ENCODE results near the gene MRPL55.

The MRPL55 gene

GRCh38 chr1:228082918-228083870 lies 25.9 kb downstream of the MRPL55 start:
- no peak for DNase-seq

- DNase-seq = peak; percentile 38 to 75
Measured at GRCh38 chr1:228082214-228082917, 26.7 kb downstream of the MRPL55 start, which contains the start of gene ARF1. ARF1 (plus strand) TSS chr1:228082708; CDS start chr1:228097115, 14,407 bp downstream.

DNA sequence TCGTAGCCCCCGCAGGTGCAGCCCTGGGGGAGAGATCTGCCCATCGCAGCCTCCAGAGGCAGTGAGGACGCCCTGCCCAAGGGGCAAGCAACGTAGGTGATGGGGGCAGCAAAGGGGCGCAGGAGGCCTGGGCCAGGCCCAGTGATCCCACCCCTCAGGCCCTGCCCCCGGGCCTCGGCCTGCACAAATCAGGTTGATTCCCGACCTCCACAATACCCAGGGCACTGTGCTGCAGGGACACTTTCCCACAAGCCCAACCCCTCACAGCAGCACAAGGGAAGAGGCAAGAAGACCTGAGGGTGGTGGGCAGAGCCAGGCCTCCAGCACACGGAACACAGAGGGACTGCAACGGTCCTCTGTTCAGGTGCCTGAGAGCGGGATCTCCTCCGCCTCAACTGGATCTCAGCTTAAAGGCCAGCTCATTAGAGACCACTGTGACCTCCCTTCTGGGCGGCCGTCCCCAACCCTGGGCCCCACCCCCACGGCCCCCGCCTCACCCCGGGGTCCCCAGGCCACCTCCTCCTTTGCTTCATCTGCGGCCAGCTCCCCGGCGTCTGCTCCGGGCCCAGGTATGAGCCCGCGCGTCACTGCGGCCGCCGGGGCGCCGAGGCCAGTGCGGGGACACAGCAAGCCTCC lies 27.4 kb downstream of the MRPL55 start:
- DNase-seq = no peak

- DNase-seq = no peak
Measured at GRCh38 chr1:228081144-228081543, 28.0 kb downstream of the MRPL55 start.

GRCh38 chr1:228079601-228080263 lies 29.4 kb downstream of the MRPL55 start:
- DNase-seq = no peak

DNA sequence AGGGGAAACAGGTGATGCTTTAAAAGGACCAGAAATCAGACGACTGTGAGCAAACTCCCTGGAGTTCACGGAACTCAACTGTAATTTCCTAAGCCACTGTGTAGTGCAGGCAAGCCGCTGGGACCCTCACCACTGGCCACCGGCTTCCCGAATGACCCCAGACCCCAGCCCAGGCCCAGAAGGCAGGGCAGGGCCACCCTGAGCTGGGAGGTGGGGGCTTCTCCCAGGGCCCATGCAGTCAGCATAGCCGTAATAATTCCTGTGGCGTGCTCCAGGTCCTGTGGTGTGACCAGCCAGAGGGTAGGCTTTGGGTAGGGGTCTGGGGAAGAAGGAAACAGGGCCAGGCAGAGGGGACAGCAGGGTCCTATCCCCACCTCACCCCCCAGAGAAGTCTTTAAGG lies 30.1 kb downstream of the MRPL55 start:
- no peak for DNase-seq

GRCh38 chr1:228077565-228078330 lies 31.4 kb downstream of the MRPL55 start:
- no peak for DNase-seq

DNA sequence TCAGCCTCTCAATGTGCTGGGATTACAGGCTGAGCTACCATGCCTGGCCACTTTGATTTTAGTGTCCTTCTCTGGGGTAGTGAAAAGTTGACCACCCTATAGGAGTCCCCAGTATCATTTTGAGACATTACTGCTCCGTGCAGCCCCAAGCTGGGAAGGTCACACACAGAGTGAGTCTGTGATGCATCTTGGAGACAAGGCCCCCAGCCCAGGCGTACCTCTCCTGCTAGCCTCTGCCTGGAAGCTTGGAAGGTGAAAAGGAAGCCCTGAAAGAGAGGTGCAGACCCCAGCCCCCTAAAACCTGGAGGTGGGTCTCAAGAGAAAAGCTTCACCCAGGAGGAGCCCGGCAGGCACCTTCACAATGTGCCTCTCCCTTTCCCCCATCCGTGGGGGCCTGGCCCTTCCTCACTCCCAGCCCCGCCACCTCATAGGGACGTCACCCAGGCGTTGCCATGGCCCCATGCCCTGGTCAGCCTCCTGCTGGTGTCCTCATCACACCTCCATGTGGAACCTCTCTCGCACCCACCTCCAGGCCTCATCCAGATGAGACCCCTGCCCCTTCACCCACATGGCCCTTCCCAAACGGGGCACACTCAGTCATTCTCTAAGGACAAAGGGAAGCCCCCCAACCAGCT lies 32.2 kb downstream of the MRPL55 start:
- no peak for DNase-seq

- no peak for DNase-seq
Measured at GRCh38 chr1:228075801-228076271, 33.3 kb downstream of the MRPL55 start.

DNA sequence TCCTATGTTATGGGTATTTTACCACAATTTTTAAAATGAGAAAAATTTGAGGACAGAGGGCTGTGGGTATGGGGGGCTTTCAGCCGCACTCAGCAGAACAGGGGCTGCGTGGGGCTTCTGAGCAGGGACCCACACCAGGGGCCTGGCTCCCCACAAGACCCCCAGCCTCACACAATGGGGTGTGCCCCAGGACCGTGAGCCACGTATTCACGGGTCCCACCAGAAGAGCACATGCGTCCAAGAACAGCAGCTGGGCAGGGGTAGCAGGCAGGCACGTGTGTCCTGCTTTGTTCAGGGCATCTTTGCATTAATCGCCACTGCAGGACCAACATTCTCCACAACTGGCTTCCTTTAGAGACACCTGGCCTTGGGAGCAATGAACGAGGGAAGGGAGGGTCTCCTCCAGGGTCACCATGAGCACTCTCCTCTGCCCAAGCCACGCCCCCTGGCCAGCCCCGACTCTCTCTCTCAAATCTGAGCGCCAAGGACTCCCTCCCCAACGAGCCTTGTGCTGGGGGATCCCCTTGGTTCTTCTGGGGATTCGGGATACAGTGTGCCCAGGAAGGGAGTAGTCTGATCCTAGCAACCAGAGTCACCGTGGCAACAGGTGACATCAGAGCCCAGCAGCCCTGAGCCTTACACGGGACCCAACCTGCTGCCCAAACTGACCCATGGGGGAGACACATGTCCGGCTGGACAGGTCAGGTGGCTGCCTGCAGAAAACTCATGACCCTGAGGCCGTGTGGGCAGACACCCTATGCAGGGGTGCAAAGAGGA lies 34.0 kb downstream of the MRPL55 start:
- DNase-seq = no peak

DNA sequence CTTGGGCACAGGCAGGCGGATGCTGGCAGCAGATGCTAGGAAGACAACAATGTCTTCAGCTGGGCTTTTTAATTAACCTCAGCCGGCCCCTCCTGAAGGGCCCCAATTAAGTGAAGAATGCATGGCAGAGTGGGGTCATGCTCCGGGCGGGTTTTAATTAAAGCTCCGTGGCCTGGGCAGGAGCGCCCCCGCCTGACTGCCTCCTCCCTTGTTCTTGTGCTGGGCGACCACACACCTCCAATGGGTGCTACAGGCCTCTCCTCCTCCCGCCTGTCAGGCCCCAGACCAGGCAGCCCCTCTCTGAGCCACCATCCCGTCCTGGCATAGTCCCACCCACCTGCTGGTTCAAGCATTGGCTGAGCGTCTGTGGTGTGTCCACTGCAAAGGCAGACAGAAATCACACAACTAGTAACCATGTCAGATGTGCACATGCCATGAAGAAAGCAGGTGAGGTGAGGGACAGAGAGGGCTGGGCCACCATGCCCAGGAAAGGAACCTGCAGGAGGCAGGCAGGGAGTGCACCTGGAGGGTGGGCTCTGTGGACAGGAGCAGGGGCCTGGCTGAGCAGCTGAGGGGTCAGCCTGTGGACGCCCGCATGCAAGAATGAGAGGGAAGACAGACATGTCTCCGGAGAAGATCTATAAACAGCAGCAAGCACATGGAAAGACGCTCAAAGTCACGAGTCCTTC lies 35.1 kb downstream of the MRPL55 start:
- DNase-seq = no peak

- no peak for DNase-seq
Measured at GRCh38 chr1:228073061-228073856, 35.8 kb downstream of the MRPL55 start.

- no peak for DNase-seq
Measured at GRCh38 chr1:228072658-228073043, 36.4 kb downstream of the MRPL55 start.

DNA sequence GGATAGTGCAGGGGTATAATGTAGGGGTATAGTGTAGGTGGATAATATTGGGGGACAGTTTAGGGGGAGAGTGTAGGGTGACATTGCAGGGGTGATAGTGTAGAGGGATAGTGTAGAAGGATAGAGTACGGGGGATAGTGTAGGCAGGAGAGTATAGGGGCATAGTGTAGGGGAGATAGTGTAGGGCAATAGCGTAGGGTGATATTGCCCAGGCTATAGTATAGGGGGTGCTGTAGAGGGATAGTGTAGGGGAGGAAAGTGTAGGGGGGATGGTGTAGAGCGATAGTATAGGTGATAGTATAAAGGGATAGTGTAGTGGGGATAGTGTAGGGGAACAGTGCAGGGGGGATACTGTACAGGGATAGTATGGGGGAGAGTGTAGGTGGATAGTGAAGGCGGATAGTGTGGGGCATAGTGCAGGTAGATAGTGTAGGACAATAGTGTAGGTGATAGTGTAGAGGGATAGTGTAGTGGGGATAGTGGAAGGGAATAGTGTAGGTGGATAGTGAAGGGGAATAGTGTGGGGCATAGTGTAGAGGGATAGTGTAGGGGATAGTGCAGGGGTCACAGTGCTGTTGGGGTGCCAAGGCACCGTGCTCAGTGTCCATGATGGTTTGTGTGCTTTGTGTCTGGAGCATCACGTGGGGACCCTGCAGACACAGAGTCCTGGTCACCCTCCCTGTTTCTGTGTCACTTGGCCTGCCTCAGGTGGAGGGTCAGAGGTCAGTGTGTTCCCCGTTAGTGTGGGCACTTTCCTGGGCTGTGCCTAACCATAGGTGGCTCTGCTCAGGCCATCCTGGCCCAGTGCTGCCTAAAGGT lies 37.1 kb downstream of the MRPL55 start:
- no peak for DNase-seq

GRCh38 chr1:228070851-228071250 lies 38.2 kb downstream of the MRPL55 start:
- no peak for DNase-seq

GRCh38 chr1:228070173-228070572 lies 38.9 kb downstream of the MRPL55 start:
- DNase-seq = no peak

GRCh38 chr1:228068359-228068758 lies 40.7 kb downstream of the MRPL55 start:
- no peak for DNase-seq
